ENCODE measurements around the gene FCHSD2.
A peak's percentile ranks its signal among the peaks of the same experiment; 100 is the strongest.
"Not testable (repeated sequence)": the region's sequence is repeated elsewhere in the genome, so short reads cannot be mapped to it uniquely, and the experiment has no call there.

FCHSD2 gene

DNA sequence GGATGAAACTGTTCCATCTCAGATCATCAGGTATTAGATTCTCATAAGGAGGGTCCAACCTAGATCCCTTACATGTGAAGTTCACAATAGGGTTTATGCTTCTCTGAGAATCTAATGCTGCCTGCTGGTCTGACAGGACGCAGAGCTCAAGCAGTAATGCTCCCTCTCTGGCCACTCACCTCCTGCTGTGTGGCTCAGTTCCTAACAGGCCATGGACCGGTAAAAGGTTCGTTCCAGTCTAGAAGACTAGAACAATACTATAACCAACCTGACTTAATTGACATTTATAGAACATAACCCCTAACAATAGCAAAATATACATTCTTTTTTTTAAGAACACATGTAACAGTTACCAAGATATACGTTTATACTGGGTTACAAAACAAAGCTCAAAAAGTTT, 282.1 kb downstream of the FCHSD2 start:
- no peak for DNase-seq

DNA sequence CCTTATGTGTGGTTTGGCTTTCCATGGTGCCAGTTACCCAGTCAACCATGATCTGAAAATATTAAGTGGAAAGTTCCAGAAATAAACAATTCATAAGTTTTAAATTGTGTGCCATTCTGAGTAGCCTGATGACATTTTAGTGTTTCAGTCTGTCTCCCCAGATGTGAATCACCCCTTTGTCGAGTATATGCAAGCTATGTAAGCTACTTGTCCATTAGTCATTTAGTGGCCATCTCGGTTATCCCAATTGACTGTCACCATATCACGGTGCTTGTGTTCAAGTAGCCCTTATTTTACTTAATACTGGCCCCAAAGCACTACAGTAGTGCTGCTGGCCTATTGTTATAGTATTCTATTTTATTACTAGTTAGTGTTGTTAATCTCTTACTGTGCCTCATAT, 283.0 kb downstream of the FCHSD2 start:
- no peak for DNase-seq

DNA sequence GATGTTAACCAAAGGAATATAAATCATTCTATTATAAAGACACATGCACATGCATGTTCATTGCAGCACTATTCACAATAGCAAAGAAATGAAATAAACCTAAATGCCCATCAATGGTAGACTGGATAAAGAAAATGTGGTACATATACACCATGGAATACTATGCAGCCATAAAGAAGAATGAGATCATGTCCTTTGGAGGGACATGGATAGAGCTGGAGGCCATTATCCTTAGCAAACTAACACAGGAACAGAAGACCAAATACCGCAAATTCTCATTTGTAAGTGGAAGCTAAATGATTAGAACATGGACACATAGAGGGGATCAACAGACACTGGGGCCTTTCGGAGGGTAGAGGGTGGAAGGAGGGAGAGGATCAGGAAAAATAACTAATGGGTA, 283.9 kb downstream of the FCHSD2 start:
- not testable (repeated sequence) for DNase-seq

DNA sequence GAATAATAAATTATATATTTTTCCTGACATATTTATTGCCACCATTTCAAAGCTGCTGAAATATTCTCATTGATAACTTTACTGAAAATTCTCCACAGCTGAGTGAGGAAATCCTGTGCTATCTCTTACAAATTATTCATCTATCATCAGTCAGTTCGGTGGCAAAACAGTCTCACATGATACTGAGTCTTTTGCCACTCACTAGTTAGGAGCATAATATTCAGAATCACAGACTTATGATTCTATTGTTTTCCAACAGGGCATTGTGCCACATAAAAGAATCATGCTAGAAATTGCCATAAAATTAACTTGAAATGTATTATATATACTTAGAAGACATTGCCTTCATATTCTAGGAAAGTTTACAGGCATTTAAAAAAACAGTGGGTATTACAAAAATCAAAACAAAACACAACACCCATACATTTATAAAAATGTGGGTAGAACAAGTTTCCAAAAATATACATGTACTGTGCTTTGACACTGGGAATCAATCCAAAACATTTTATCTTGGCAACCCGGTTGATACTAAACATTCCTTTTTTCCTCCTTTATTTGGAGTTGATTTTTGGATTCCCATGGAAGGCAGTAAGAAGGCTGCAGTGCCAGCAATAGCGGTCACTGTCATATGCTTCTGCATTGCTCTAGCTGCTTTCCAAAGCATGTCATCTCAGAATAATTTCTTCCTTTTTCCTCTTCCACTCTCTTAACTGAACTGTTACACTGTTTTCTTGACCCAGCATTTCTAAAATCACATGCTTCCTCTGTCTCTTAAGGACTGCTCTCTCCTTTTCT, 285.4 kb downstream of the FCHSD2 start:
- no peak for DNase-seq

DNA sequence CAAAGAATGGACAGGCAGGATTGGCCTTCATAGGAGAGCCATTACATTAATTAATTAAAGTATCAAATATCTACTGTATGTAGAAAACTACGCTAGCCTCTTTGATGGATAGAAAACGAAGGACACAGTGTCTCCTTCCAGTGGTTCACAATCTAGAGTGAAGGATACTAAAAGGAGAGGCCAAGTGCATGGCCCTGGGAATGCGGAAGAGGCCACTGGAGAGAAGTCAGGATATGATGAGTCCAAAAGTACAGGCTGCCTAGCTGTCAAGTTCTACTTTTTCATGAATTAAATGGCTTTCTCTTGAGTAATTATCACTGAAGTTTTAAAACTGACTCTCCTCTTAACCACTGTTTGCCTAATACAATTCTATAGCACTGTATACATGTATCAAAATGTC, 286.1 kb downstream of the FCHSD2 start:
- DNase-seq: no peak

DNA sequence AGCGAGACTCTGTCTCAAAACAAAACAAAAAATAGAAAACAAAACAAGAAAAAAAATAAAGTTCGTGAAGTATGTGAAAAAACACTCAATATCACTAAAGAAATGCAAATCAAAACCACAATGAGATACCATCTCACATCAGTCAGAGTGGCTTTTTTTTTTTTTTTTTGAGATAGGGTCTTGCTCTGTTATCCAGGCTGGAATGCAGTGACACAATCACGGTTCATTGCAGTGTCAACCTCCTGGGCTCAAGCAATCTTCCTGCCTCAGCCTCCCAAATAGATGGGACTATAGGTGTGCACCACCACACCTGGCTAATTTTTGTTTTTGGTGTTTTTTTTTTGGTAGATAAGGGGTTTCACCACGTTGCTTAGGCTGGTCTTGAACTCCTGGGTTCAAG, 290.4 kb downstream of the FCHSD2 start:
- no peak for DNase-seq

DNA sequence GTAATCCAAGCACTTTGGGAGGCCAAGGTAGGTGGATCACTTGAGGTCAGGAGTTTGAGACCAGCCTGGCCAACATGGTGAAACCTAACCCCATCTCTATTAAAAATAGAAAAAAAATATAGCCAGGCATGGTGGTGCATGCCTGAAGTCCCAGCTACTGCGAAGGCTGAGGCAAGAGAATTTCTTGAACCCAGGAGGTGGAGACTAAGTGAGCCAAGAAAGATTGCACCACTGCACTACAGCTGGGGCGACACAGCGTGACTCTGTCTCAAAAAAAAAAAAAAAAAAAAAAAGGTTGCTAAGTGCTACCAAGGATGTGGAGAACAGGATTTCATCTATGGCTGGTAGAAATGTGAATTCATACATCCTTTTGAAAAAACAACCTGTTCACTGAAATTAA, 291.3 kb downstream of the FCHSD2 start:
- DNase-seq: no peak

DNA sequence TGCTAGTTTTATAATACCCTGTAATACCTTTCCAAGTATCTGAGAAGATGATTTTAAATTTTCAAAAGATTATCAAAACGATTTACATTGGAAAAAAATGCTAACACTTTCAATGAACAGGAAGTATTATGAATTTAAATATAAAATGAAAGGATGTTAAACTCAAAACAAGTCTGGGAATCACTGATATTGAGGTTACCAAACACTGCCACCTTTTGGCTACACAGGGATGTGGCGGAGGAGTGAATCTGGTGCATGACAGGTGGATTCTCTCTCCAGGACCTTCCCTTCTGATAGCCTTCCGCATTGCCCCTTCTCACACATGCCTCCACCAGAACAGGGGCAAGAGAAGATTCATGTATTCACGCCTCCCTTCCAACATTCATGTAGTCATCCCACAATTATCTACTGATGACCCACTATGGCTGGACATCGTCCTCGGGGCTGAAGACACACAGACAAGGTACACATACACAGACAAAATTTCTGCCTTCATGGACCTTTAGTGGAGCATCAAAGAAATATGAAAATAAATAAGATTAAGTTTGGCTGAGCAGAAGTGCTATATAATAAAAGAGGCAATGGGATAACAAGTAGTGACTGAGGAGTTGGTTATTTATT, 293.2 kb downstream of the FCHSD2 start:
- DNase-seq: no peak

DNA sequence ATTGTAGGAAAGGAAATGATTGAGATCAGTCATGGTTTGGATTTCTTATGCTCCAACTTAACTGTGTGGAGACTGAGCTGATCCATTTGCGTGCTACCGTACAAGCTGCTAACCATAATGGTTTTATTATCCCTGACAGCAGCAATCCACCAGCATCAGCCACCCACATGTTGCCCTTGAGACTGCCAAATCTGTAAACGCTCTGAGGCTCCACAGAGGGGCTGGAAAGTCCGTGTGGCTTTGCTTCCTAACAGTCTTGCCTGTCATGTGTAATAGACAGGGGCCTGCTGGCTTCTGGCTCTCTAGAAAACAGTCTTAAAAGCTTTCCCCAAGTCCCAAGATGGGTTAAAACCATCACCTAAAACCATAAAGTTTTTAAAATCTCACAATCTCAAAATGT, 297.8 kb downstream of the FCHSD2 start:
- DNase-seq: no peak

DNA sequence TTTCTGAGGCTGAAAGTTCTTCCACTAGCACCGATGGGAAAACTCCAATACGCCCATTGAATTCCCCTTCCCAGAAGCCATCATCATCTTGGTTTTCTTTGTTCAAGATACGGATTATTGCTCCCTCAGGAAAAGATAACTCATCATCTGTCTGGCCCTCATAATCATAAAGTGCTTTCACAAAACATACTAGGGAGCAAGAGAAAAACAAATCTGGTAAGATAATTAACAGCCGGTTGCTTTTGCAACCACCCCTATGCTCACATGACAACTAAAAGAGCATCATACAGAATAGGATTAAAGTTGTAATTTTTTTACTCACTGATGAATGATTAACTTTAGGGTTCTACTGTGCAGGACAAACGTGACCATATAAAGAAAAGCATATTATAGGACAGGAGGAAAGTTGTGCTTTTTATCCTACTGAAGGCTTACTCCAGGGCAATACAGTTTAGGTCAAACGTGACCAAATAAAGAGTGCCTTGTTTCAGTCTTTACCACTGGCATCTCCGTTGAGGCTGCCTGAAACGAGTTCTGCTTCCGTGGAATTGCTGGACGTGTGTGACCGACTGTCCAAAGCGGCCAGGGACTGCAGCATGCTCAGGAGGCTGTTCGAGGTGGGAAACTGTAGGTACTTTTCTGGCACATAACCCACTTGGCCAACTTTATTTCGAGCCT, 299.3 kb downstream of the FCHSD2 start:
- DNase-seq: no peak

DNA sequence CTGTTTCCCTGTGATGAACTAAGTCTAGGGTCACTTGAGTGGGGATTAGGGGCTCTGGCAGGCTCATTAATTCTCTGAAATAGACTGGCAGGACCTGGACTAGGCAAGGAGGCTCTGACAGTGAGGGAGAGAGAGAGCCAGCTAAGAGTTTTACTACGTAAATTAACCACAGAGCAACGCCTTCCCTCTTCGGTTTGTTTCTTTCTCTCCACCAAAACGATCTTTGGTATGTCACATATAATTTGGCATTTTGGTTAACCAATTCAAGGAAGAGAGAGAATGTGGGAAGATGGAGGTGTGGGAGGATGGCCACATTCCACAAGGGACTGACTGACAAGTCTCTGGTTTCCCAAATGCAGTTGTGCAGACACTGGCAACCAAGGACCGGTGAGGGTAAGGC, 300.0 kb downstream of the FCHSD2 start:
- DNase-seq: no peak

DNA sequence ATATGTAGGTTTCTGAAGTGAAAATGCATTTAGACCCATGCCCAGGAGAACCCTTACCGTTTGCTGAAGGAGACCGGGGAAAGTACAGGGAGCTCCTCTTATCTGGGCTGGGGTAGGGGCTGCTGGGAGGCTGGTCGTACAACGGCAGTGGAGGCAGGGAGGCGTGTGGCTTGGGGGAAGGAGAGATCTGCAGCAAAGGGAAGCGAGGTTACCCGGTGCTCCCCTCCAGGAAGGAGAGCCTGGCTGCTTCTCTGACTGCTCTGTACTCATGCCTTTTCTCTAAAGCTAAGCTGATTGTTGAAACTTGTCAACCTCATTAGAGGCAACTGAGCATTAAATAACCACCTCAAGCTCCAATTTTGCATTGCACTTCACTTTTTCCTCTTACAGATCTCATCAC, 300.7 kb downstream of the FCHSD2 start:
- DNase-seq: no peak

DNA sequence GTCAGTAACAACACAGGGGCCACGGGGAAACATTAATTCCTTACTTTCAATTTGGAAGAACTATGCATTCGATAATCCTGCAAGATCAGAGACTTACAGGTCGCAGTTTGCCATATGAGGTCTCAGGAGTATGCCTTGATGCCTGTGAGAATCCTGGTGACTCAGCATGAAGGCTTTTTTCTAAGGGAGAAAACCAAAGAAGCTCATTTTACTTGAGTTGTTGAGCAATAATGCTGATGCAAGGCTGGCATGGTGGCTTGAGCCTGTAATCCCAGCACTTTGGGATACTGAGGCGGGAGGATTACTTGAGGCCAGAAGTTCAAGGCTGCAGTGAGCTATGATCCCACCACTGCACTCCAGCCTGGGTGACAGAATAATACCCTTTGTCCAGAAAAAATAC, 301.3 kb downstream of the FCHSD2 start:
- no peak for DNase-seq

DNA sequence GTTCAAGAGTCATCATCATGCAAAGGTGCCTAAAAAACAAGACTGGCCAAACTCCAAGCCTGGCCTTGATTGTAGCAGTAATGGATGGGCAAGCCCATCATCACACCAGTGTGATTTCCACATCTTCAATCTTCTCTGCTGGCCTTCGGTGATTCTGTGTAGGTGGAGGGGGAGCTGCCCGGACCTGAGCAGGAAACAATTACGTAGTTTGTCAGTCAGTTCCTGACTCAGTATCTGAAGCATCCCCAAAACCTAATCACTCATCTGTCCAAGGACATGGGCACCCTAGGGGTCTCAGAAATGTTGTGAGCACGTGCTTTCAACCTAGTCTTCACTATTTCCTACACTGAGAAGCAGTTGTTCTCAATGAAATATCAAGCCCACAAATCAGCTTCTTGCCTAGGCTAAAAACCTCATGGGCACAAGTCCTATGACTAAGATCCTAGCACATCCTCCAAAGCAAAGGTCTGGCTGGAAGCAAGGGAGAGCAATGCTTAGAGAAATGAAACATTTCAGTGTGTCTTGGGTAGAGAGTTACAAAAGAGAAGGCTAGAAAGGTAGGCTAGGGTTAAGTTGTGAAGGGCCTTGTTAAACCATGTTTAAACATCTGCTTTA, 303.3 kb downstream of the FCHSD2 start:
- DNase-seq: no peak

DNA sequence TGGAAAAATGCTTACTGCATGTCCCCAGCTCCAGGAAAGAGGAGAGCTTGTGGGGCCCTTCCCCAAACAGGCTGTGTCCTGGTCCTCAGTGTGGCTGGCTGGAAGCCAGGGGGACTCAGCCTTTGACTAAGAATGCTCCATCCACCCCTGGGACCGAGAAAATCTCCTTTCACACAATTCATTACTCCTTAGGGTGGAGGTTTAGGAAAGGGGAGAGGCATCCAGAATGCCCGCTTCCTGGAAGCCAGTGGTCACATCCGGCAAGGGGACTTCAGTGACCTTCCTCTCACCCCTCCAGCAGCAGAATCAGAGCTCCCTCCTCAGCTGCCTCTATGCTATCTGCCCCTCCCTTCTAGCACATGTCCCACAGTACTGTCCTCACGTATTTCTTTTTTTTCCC, 306.0 kb downstream of the FCHSD2 start:
- DNase-seq: no peak

DNA sequence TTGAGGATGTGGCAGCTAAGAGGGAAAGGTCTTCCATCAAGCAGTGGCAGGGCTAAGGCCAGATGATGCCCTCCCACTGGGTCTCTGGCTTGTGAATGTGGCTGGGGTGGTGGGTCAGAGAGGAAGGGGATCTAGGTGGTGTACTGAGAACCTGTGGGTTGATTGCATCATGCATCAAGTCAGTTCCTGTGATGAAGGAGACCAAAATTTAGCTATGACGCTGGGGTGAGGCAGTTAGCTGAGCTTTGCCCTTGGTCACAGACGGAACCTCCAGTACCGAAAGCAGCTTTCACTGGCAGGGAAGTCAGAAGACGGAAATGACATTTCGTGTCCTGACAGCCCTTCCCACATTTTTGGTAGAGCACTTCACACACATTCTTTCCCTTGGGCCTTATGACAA, 307.2 kb downstream of the FCHSD2 start:
- DNase-seq: peak; percentile 56

DNA sequence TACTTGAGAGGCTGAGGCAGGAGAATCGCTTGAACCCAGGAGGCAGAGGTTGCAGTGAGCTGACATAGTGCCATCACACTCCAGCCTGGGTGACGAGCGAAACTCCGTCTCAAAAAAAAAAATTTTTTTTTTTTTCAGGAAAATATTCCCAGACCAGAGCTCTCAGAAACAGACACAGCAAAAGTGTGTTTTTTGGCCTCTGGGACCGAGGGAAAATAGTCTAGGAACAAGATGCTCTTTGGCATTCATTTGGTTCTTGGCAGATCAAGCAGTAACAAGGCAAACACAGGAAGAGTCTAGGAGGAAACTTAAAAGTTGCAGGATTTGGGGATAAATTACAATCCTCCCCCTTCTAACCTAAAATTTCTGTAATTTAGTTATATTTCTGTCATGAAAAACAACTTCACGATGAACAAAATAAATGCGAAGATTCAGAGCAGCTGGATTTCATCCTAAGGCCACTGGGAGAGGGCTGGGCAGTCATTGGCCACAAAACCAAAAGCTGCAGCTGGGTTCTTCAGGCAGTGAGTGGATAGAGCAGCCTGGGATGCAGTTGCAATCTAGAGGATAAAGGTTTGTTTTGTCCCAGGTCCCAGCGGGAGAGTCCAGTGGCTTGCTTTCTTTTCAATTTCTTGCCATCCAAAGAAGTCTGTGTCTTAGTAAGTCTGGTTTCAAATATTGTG, 308.2 kb downstream of the FCHSD2 start:
- peak; percentile 56 for DNase-seq

DNA sequence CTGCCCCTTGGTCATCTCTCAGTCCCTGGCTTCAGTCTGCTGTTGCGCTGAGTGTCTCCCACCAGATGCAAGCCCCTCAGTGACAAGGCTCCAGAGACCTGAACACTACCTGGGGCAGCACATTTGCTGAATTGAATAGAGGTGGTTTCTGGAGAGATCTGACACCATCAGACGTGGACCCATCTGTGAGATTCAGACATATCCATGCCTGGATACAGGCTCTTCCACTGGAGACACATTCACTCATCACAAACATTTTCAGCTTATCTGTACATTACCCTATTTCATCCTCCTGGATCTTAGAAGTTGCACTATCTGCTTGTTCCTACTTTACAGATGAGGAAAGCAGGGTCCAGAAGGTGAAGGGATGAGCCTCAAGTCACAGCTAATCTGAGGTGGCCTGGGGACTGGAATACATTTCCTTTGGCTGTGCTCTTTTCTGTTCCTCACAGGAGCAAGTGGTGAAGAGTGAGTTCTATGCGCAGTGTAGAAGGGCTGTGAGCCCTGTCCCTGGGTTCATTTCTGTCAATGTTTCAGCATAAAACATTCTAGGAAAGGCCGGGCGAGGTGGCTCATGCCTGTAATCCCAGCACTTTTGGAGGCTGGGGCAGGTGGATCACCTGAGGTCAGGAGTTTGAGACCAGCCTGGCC, 308.9 kb downstream of the FCHSD2 start:
- peak; percentile 53 for DNase-seq

DNA sequence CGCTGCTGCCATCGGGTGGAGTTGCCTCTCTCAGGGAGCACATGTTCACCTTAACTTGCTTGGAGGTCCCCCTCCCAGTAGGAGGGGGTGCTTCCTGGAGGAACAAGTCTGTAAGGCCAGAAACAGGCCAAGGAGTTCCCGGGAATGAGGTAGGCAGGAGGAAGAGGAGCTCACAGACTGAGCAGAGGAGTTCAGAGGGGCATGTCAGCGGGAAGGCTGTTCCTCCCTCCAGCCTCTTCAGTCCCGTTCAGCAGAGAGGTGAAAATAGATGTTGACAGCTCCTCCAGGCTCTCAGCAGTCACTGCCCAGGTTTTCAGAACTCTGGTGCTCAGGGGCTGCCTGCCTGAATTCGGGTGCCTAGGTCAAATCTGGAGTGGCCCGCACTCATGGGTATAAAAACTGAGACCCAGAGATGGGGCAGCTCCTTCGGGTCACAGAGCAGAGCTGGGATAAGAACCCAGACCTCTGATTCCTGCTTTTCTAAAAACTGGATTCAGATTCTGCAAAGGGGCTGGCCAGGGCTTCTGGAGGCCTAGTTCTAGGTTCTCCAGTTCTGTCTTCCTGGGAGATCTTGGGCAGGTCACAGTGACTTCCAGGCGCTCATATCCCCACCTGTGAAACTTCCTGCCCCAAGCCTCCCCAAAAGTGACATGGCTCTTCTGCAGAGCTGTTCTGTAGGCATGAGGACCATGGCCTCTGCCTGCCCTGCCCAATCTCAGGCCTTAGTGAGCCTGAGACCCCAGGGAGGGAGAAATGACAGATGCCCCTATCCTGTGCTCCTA, 309.6 kb downstream of the FCHSD2 start:
- peak; percentile 54 for DNase-seq

DNA sequence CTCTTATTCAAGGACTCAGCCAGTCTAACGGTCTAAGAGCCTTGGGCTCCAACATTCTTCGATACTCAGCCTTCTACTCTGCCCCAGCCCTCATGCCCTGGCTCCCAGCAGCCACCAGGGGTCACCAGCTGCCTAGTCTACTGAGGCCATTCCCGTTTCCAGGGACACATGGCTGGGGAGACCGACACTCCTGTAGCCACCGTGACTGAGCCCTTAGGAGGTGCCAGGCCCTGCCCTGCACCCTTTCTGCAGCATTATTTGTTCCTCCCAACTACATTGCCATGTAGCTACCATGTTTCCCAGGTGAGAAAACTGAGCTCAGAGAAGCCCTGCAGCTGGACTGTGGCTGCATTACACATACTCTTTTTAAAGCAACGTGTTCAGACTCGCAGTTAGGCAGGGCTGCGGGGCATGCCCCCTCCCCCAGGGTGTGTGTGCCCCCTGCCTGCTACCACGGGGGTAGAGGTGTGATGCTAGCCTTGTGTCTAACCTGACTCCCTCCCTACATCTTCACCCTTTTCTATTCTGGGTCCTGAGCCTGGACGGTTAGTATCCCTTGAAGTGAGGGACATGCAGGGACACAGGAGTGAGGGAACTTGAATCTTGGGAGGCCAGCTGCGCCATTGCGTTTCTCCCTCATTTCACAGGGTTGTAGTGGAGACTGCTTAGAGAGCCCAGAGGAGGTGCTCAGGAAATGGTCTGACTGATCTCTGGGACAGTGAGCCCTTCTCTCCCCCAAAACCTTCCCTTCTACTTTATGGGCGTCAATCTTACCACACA, 310.4 kb downstream of the FCHSD2 start:
- DNase-seq: peak; percentile 81
